Measurements from ENCODE around the gene INHBC. TPM values are rescaled to one million over a fixed set of nuclear protein-coding genes. Genes with fewer than 3 reads are reported as not detected.

INHBC gene
- total RNA-seq, 2 donors from 2014 or later, result not detected

DNA sequence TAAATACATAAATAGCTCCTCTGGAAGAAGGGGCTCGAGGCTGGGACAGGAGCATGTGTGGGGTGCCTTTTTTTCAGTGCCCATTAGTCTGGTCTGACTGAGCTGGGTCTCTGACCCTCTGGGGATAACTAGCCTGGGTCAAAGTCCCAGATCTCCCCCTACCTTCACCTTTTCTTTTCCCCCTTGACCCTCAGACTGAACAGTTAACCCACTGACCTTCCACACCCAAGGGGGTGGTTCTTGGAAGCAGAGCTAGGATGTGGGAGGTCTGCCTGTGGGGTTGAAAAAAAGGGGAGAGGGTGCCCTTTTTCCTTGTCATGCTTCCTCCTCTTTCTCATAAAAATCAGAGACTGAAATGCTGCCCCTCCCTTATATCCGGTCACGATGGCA lies 24.1 kb downstream of the INHBC start:
- peaks cover 32% of the 10 kb centered on the region for H3K4me1 Mint-ChIP-seq
- TF ChIP-seq, protein P1, sequence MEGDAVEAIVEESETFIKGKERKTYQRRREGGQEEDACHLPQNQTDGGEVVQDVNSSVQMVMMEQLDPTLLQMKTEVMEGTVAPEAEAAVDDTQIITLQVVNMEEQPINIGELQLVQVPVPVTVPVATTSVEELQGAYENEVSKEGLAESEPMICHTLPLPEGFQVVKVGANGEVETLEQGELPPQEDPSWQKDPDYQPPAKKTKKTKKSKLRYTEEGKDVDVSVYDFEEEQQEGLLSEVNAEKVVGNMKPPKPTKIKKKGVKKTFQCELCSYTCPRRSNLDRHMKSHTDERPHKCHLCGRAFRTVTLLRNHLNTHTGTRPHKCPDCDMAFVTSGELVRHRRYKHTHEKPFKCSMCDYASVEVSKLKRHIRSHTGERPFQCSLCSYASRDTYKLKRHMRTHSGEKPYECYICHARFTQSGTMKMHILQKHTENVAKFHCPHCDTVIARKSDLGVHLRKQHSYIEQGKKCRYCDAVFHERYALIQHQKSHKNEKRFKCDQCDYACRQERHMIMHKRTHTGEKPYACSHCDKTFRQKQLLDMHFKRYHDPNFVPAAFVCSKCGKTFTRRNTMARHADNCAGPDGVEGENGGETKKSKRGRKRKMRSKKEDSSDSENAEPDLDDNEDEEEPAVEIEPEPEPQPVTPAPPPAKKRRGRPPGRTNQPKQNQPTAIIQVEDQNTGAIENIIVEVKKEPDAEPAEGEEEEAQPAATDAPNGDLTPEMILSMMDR (conservative IDR thresholded peaks at IDR 0.05), result no peak
- no peaks in the 10 kb centered on the region for H3K4me1 ChIP-seq (ENCODE audit: control insufficient read depth, insufficient read depth, low read length)
- H3K4me3 ChIP-seq (ENCODE audit: low read length), result peak overlapping the region; percentile 95
- H3K27ac ChIP-seq (ENCODE audit: low read depth, low read length), result no peak overlapping the region
- no peaks in the 10 kb centered on the region for H3K36me3 Mint-ChIP-seq (ENCODE audit: low read depth)
- H3K27me3 Mint-ChIP-seq (ENCODE audit: insufficient read depth), result peaks cover 30% of the 10 kb centered on the region
- H3K36me3 ChIP-seq (ENCODE audit: control insufficient read depth, insufficient read depth, low read length), result no peaks in the 10 kb centered on the region
- H3K9ac ChIP-seq (ENCODE audit: extremely low read depth, low read length, poor library complexity, severe bottlenecking), result no peak overlapping the region
- H3K9me3 Mint-ChIP-seq, result no peaks in the 10 kb centered on the region
- H3K27ac Mint-ChIP-seq, result peak overlapping the region; percentile 83
- H3K27me3 ChIP-seq (ENCODE audit: control insufficient read depth, insufficient read depth, low read length, poor library complexity, severe bottlenecking), result peaks cover 20% of the 10 kb centered on the region
- no peak for DNase-seq
- no peaks in the 10 kb centered on the region for H3K9me3 ChIP-seq (ENCODE audit: control insufficient read depth, low read length)
- peak overlapping the region; percentile 83 for H3K4me3 Mint-ChIP-seq
- 29% methylated on average over 3 of the region's 3 CpGs for WGBS, 2 experiments (ENCODE audit: insufficient coverage in 1 of 2, insufficient read length in 1 of 2)

DNA sequence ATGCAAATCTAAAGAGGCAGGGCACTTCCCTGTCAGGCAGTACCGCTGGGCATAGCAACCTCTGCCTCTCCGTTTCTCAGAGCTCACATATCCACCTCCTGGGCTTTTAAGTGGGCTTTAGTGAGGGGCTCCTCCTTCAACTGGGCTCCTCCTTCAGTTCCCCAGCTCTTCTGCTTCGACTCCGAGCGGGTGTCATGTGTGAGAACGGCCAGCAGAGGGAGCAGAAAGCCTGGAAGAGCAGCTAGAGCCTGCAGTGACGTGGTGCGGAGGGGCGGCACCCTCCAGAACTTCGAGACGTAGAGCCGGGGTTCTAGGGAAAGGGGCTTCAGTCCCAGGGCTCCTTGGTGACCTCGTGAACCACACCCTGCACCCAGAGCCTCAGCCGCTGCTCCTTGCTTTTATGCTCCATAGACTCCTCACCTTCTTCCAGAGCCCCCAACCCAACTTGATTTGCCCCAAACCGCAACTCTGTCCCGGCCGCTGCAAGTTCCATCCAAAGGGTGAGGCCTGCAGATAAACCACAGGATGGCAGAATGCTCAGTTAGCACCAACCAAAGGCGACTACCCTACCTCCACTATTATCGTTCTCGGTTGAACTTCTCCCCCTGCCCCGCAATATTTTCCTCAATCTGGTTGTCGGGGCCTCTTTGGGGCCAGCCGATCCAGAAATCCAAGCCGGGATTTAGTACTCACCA lies 24.6 kb downstream of the INHBC start:
- H3K4me1 Mint-ChIP-seq, result peaks cover 32% of the 10 kb centered on the region

DNA sequence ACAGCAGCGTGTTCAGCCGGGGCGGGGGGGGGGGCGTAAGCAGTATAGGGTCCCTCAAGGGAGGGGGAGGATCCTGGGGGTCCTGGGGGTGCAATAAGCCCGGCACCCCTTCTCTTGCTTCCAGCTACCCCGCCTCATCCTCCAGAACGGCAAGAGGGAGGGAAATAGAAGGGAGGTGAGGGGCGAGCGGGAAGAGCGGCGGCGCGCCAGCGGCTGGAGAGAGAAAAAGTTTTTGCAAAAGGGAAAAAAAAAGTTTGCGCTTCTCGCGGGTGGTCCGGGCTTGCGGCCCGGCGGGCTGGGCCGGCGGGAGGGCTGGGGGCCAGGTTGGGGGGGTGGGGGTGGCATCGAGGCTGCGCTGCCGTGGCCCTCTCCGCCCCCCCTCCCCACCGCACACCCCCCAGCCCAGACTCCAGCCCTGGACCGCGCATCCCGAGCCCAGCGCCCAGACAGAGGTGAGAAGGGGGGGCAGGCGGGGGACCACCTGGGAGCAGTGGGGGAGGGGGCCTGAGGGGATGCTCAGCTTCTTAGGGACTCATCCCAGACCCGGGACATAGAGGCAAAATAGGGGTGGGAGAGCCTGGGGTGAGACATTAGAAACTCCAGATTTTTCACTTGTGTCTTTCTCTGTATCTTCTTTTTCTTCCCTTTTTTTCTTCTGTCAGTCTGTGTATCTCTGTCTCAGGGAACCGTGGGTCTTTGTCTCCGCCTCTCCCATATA lies 25.3 kb downstream of the INHBC start, which contains the start of gene GLI1:
Gene GLI1 (plus strand): TSS at position 36 of the 718 bp plus-strand sequence. CDS start 3,907 bp downstream, outside the sequence.
- Histone ChIP-seq H3K4me3 (ENCODE audit: low read length) (peak within 1 kb of the TSS; percentile 95), H3K9ac (ENCODE audit: extremely low read depth, low read length, poor library complexity, severe bottlenecking) (no peak within 1 kb of the TSS), H3K27ac (ENCODE audit: low read depth, low read length) (no peak within 1 kb of the TSS), H3K9me3 (ENCODE audit: control insufficient read depth, low read length) (no peaks in the 10 kb centered on the region), H3K4me1 (ENCODE audit: control insufficient read depth, insufficient read depth, low read length) (no peaks in the 10 kb centered on the region), H3K27me3 (ENCODE audit: control insufficient read depth, insufficient read depth, low read length, poor library complexity, severe bottlenecking) (peaks cover 25% of the 10 kb centered on the region), H3K36me3 (ENCODE audit: control insufficient read depth, insufficient read depth, low read length) (no peaks in the 10 kb centered on the region)
- DNase-seq, result peak; percentile 82
- H3K36me3 Mint-ChIP-seq (ENCODE audit: low read depth), result no peaks in the 10 kb centered on the region
- H3K4me1 Mint-ChIP-seq, result peaks cover 29% of the 10 kb centered on the region
- peak within 1 kb of the TSS; percentile 93 for H3K27ac Mint-ChIP-seq
- TF ChIP-seq, protein P1 (conservative IDR thresholded peaks at IDR 0.05), result no peak
- 0% methylated on average over 3 to 16 of the region's 36 CpGs for WGBS, 2 experiments (ENCODE audit: insufficient coverage in 1 of 2, insufficient read length in 1 of 2)
- H3K27me3 Mint-ChIP-seq (ENCODE audit: insufficient read depth), result peaks cover 39% of the 10 kb centered on the region
- peak within 1 kb of the TSS; percentile 83 for H3K4me3 Mint-ChIP-seq
- H3K9me3 Mint-ChIP-seq, result no peaks in the 10 kb centered on the region

More for the DNA sequence above, 24.6 kb downstream of the INHBC start:
- H3K27ac Mint-ChIP-seq, result peak overlapping the region; percentile 93
- Histone ChIP-seq H3K9ac (ENCODE audit: extremely low read depth, low read length, poor library complexity, severe bottlenecking) (no peak overlapping the region), H3K36me3 (ENCODE audit: control insufficient read depth, insufficient read depth, low read length) (no peaks in the 10 kb centered on the region), H3K9me3 (ENCODE audit: control insufficient read depth, low read length) (no peaks in the 10 kb centered on the region), H3K27ac (ENCODE audit: low read depth, low read length) (no peak overlapping the region), H3K27me3 (ENCODE audit: control insufficient read depth, insufficient read depth, low read length, poor library complexity, severe bottlenecking) (peaks cover 20% of the 10 kb centered on the region), H3K4me3 (ENCODE audit: low read length) (peak overlapping the region; percentile 95), H3K4me1 (ENCODE audit: control insufficient read depth, insufficient read depth, low read length) (no peaks in the 10 kb centered on the region)
- WGBS, 2 experiments (ENCODE audit: insufficient coverage in 1 of 2, insufficient read length in 1 of 2), result 1% methylated on average over 16 to 24 of the region's 24 CpGs
- H3K27me3 Mint-ChIP-seq (ENCODE audit: insufficient read depth), result peaks cover 34% of the 10 kb centered on the region
- H3K36me3 Mint-ChIP-seq (ENCODE audit: low read depth), result no peaks in the 10 kb centered on the region
- DNase-seq, result peak; percentile 100
- H3K9me3 Mint-ChIP-seq, result no peaks in the 10 kb centered on the region
- peak overlapping the region; percentile 83 for H3K4me3 Mint-ChIP-seq
- TF ChIP-seq, protein P1 (conservative IDR thresholded peaks at IDR 0.05), result peak; percentile 89
